Measurements from ENCODE around the gene KCTD12.

KCTD12 gene

GRCh38 chr13:76879883-76880270, 6.3 kb downstream of the KCTD12 start:
- DNase-seq (ENCODE audit: low read depth) = no peak
- H3K4me3 ChIP-seq (ENCODE audit: low read length) = no peak overlapping the region

GRCh38 chr13:76879203-76879882, 6.9 kb downstream of the KCTD12 start:
- H3K4me3 ChIP-seq (ENCODE audit: low read length) = no peak overlapping the region
- no peak for DNase-seq (ENCODE audit: low read depth)
- TF ChIP-seq CTCF (conservative IDR thresholded peaks at IDR 0.05; ENCODE audit: low read depth, low read length) = no peak

More at GRCh38 chr13:76879883-76880270, 6.3 kb downstream of the KCTD12 start:
- TF ChIP-seq CTCF (conservative IDR thresholded peaks at IDR 0.05; ENCODE audit: low read depth, low read length) = no peak

- no peak for DNase-seq (ENCODE audit: low read depth)
- no peak for TF ChIP-seq CTCF (conservative IDR thresholded peaks at IDR 0.05; ENCODE audit: low read depth, low read length)
Measured at GRCh38 chr13:76878043-76878442, 8.2 kb downstream of the KCTD12 start.

GRCh38 chr13:76875271-76875815, 10.9 kb downstream of the KCTD12 start:
- DNase-seq (ENCODE audit: low read depth) = no peak
- no peak for TF ChIP-seq CTCF (conservative IDR thresholded peaks at IDR 0.05; ENCODE audit: low read depth, low read length)
- H3K4me3 ChIP-seq (ENCODE audit: low read length) = no peak overlapping the region

More at GRCh38 chr13:76878043-76878442, 8.2 kb downstream of the KCTD12 start:
- H3K4me3 ChIP-seq (ENCODE audit: low read length) = no peak overlapping the region

- DNase-seq (ENCODE audit: low read depth) = no peak
- no peak for TF ChIP-seq CTCF (conservative IDR thresholded peaks at IDR 0.05; ENCODE audit: low read depth, low read length)
- H3K4me3 ChIP-seq (ENCODE audit: low read length) = no peak overlapping the region
Measured at GRCh38 chr13:76874479-76874878, 11.7 kb downstream of the KCTD12 start.

- H3K4me3 ChIP-seq (ENCODE audit: low read length) = no peak overlapping the region
- no peak for TF ChIP-seq CTCF (conservative IDR thresholded peaks at IDR 0.05; ENCODE audit: low read depth, low read length)
- DNase-seq (ENCODE audit: low read depth) = no peak
Measured at GRCh38 chr13:76873445-76873844, 12.8 kb downstream of the KCTD12 start.

- DNase-seq (ENCODE audit: low read depth) = no peak
- TF ChIP-seq CTCF (conservative IDR thresholded peaks at IDR 0.05; ENCODE audit: low read depth, low read length) = no peak
- H3K4me3 ChIP-seq (ENCODE audit: low read length) = no peak overlapping the region
Measured at GRCh38 chr13:76872675-76873074, 13.5 kb downstream of the KCTD12 start.
